Activated CD4-positive, alpha-beta memory T cell treated with anti-CD3 and anti-CD28 coated beads for 36 hours (primary cell): ENCODE measurements around the gene PPFIA2. TPM values are rescaled to one million over a fixed set of nuclear protein-coding genes. Genes with fewer than 3 reads are reported as not detected.

Source experiments
- CTCF ChIA-PET: fragments of 350-600 bp; sonication (Branson Sonifier 250); formaldehyde crosslinking; loops from one replicate; lab custom pipeline; 2021; ENCODE audit warnings: antibody characterized with exemption, inconsistent platforms; lab: Charles Lee
- POLR2A ChIA-PET: fragments of 350-600 bp; sonication (Branson Sonifier 250); formaldehyde crosslinking; loops from one replicate; lab custom pipeline; 2021; ENCODE audit warnings: antibody characterized with exemption; lab: Charles Lee
- DNase-seq: peaks from one replicate; pipeline ENCODE4 v3.0.0-alpha.2; 2020
- H3K27ac Mint-ChIP-seq: one replicate; pipeline ENCODE4 v1.8.0; 2021; ENCODE audit warnings: mixed read lengths
- H3K27me3 Mint-ChIP-seq: one replicate; pipeline ENCODE4 v1.8.0; 2021; ENCODE audit warnings: mixed read lengths
- H3K36me3 Mint-ChIP-seq: one replicate; pipeline ENCODE4 v1.8.0; 2021; ENCODE audit warnings: mixed read lengths
- H3K4me1 Mint-ChIP-seq: one replicate; pipeline ENCODE4 v1.8.0; 2021; ENCODE audit warnings: low read depth, mixed read lengths
- H3K4me3 Mint-ChIP-seq: one replicate; pipeline ENCODE4 v1.8.0; 2021; ENCODE audit warnings: mild to moderate bottlenecking, mixed read lengths
- H3K9me3 Mint-ChIP-seq: one replicate; pipeline ENCODE4 v1.8.0; 2021; ENCODE audit warnings: mixed read lengths
- intact Hi-C: fragments of 100-400 bp; cut with micrococcal nuclease; formaldehyde crosslinking; loops from one replicate; pipeline ENCODE4 v1.15.1; 2023
- total RNA-seq, 2 experiments: library from RNA; stranded (reverse); gene quantifications; one replicate each; pipeline ENCODE4 v1.2.3, GENCODE V29; 2021

The PPFIA2 gene
- not detected for total RNA-seq

GRCh38 chr12:81759190-81760051 is at the start of gene PPFIA2:
Gene PPFIA2 (minus strand): TSS chr12:81759350.
- intact Hi-C loops: no loop called here
- DNase-seq: peak; percentile 39
- peaks cover 14% of the 10 kb centered on the region for H3K4me1 Mint-ChIP-seq
- H3K36me3 Mint-ChIP-seq: no peaks in the 10 kb centered on the region
- ChIA-PET POLR2A (no interaction called here), CTCF (no interaction called here)
- no peaks in the 10 kb centered on the region for H3K9me3 Mint-ChIP-seq
- H3K4me3 Mint-ChIP-seq: peak within 1 kb of the TSS; percentile 64
- peaks cover 18% of the 10 kb centered on the region for H3K27me3 Mint-ChIP-seq
- H3K27ac Mint-ChIP-seq: no peak within 1 kb of the TSS

GRCh38 chr12:81800298-81801148 is 41.4 kb upstream of the PPFIA2 start:
- Mint-ChIP-seq H3K27me3 (peaks cover 2% of the 10 kb centered on the region), H3K4me1 (peaks cover 8% of the 10 kb centered on the region), H3K27ac (no peak overlapping the region), H3K4me3 (no peak overlapping the region), H3K36me3 (no peaks in the 10 kb centered on the region), H3K9me3 (no peaks in the 10 kb centered on the region)
- ChIA-PET POLR2A (no interaction called here), CTCF (no interaction called here)
- DNase-seq: no peak
- intact Hi-C loops: loop anchor here (1.0 kb wide), 2 partner anchors 10 to 132 kb away; no protein-coding TSS in a partner anchor

GRCh38 chr12:81798294-81798693 is 39.1 kb upstream of the PPFIA2 start:
- intact Hi-C loops: loop anchor here (5.0 kb wide), 1 partner anchor 156 kb away; no protein-coding TSS in a partner anchor
- CTCF ChIA-PET: no interaction called here
- peaks cover 8% of the 10 kb centered on the region for H3K4me1 Mint-ChIP-seq
- no peaks in the 10 kb centered on the region for H3K36me3 Mint-ChIP-seq
- H3K4me3 Mint-ChIP-seq: no peak overlapping the region
- POLR2A ChIA-PET: no interaction called here
- peaks cover 2% of the 10 kb centered on the region for H3K27me3 Mint-ChIP-seq
- DNase-seq: no peak
- H3K27ac Mint-ChIP-seq: no peak overlapping the region
- no peaks in the 10 kb centered on the region for H3K9me3 Mint-ChIP-seq

- peaks cover 2% of the 10 kb centered on the region for H3K27me3 Mint-ChIP-seq
- POLR2A ChIA-PET: no interaction called here
- no peak for DNase-seq
- H3K36me3 Mint-ChIP-seq: no peaks in the 10 kb centered on the region
- no peak overlapping the region for H3K27ac Mint-ChIP-seq
- H3K4me1 Mint-ChIP-seq: peaks cover 8% of the 10 kb centered on the region
- no peak overlapping the region for H3K4me3 Mint-ChIP-seq
- CTCF ChIA-PET: interaction anchor here (1.3 kb wide), 1 partner anchor 84 kb away, joined by 3 read pairs; no protein-coding TSS in a partner anchor
- intact Hi-C loops: loop anchor here (5.0 kb wide), 1 partner anchor 155 kb away; no protein-coding TSS in a partner anchor
- H3K9me3 Mint-ChIP-seq: no peaks in the 10 kb centered on the region
These were observed 38.0 kb upstream of the PPFIA2 start for GRCh38 chr12:81797100-81797499.

- POLR2A ChIA-PET: no interaction called here
- no peaks in the 10 kb centered on the region for H3K4me1 Mint-ChIP-seq
- no peaks in the 10 kb centered on the region for H3K27me3 Mint-ChIP-seq
- CTCF ChIA-PET: no interaction called here
- intact Hi-C loops: no loop called here
- H3K9me3 Mint-ChIP-seq: no peaks in the 10 kb centered on the region
- DNase-seq: no peak
- H3K36me3 Mint-ChIP-seq: no peaks in the 10 kb centered on the region
- no peak overlapping the region for H3K4me3 Mint-ChIP-seq
- no peak overlapping the region for H3K27ac Mint-ChIP-seq
These were observed 33.5 kb upstream of the PPFIA2 start for GRCh38 chr12:81792666-81793065.

GRCh38 chr12:81779216-81779615 is 20.1 kb upstream of the PPFIA2 start:
- intact Hi-C loops: no loop called here
- POLR2A ChIA-PET: no interaction called here
- H3K4me1 Mint-ChIP-seq: no peaks in the 10 kb centered on the region
- CTCF ChIA-PET: no interaction called here
- no peaks in the 10 kb centered on the region for H3K27me3 Mint-ChIP-seq
- no peak overlapping the region for H3K27ac Mint-ChIP-seq
- H3K36me3 Mint-ChIP-seq: no peaks in the 10 kb centered on the region
- no peak for DNase-seq
- H3K4me3 Mint-ChIP-seq: no peak overlapping the region
- no peaks in the 10 kb centered on the region for H3K9me3 Mint-ChIP-seq

GRCh38 chr12:81778719-81779118 is 19.6 kb upstream of the PPFIA2 start:
- POLR2A ChIA-PET: no interaction called here
- H3K4me1 Mint-ChIP-seq: no peaks in the 10 kb centered on the region
- H3K27me3 Mint-ChIP-seq: peaks cover 2% of the 10 kb centered on the region

GRCh38 chr12:81758421-81759189 is 545 bp downstream of the PPFIA2 start:
- peak; percentile 12 for DNase-seq
- H3K4me3 Mint-ChIP-seq: peak overlapping the region; percentile 64
- intact Hi-C loops: no loop called here
- H3K27ac Mint-ChIP-seq: no peak overlapping the region
- ChIA-PET CTCF (no interaction called here), POLR2A (no interaction called here)
- peaks cover 18% of the 10 kb centered on the region for H3K27me3 Mint-ChIP-seq
- no peaks in the 10 kb centered on the region for H3K36me3 Mint-ChIP-seq
- H3K4me1 Mint-ChIP-seq: peaks cover 14% of the 10 kb centered on the region
- H3K9me3 Mint-ChIP-seq: no peaks in the 10 kb centered on the region

More at GRCh38 chr12:81778719-81779118, 19.6 kb upstream of the PPFIA2 start:
- H3K36me3 Mint-ChIP-seq: no peaks in the 10 kb centered on the region
- H3K4me3 Mint-ChIP-seq: no peak overlapping the region
- no peak for DNase-seq
- CTCF ChIA-PET: no interaction called here
- no peak overlapping the region for H3K27ac Mint-ChIP-seq
- no peaks in the 10 kb centered on the region for H3K9me3 Mint-ChIP-seq
- intact Hi-C loops: no loop called here

- H3K27me3 Mint-ChIP-seq: peaks cover 18% of the 10 kb centered on the region
- POLR2A ChIA-PET: no interaction called here
- intact Hi-C loops: no loop called here
These were observed 1.3 kb downstream of the PPFIA2 start for GRCh38 chr12:81757731-81758365.

GRCh38 chr12:81729781-81730180 is 29.4 kb downstream of the PPFIA2 start:
- DNase-seq: no peak
- Mint-ChIP-seq H3K27ac (no peak overlapping the region), H3K27me3 (no peaks in the 10 kb centered on the region), H3K36me3 (no peaks in the 10 kb centered on the region), H3K9me3 (no peaks in the 10 kb centered on the region), H3K4me3 (no peak overlapping the region), H3K4me1 (no peaks in the 10 kb centered on the region)
- ChIA-PET POLR2A (no interaction called here), CTCF (no interaction called here)
- intact Hi-C loops: no loop called here

More at GRCh38 chr12:81757731-81758365, 1.3 kb downstream of the PPFIA2 start:
- no peak for DNase-seq
- Mint-ChIP-seq H3K4me1 (peaks cover 14% of the 10 kb centered on the region), H3K4me3 (peak overlapping the region; percentile 28), H3K36me3 (no peaks in the 10 kb centered on the region), H3K9me3 (no peaks in the 10 kb centered on the region), H3K27ac (no peak overlapping the region)
- CTCF ChIA-PET: interaction anchor here (0.7 kb wide), 1 partner anchor 469 kb away, joined by 3 read pairs; no protein-coding TSS in a partner anchor

GRCh38 chr12:81727391-81727790 is 31.8 kb downstream of the PPFIA2 start:
- peaks cover 4% of the 10 kb centered on the region for H3K27me3 Mint-ChIP-seq
- H3K4me1 Mint-ChIP-seq: no peaks in the 10 kb centered on the region
- CTCF ChIA-PET: no interaction called here
- no peak overlapping the region for H3K4me3 Mint-ChIP-seq
- no peaks in the 10 kb centered on the region for H3K9me3 Mint-ChIP-seq
- no peaks in the 10 kb centered on the region for H3K36me3 Mint-ChIP-seq
- H3K27ac Mint-ChIP-seq: no peak overlapping the region
- POLR2A ChIA-PET: no interaction called here
- intact Hi-C loops: no loop called here
- DNase-seq: no peak
